HEK293 (cell line): Measurements from ENCODE around the gene PHKG2.

Source experiments
- BCL11A ChIP-seq: fragments of 450-650 bp; formaldehyde crosslinking; IDR thresholded peaks from 2 replicates; pipeline ENCODE4 v1.5.1; 2016; ENCODE audit warnings: low read depth, missing biosample characterization, missing genetic modification characterization
- KLF1 ChIP-seq: fragments of 450-650 bp; formaldehyde crosslinking; IDR thresholded peaks from 2 replicates; pipeline ENCODE4 v1.5.1; 2016; ENCODE audit warnings: missing biosample characterization, missing genetic modification characterization
- KLF16 ChIP-seq: fragments of 450-650 bp; formaldehyde crosslinking; IDR thresholded peaks from 2 replicates; pipeline ENCODE4 v1.5.1; 2017; ENCODE audit warnings: missing biosample characterization, missing genetic modification characterization
- KLF9 ChIP-seq: fragments of 450-650 bp; formaldehyde crosslinking; IDR thresholded peaks from 2 replicates; pipeline ENCODE4 v1.5.1; 2016; ENCODE audit warnings: missing biosample characterization, missing genetic modification characterization, low read depth
- OVOL3 ChIP-seq: fragments of 450-650 bp; formaldehyde crosslinking; IDR thresholded peaks from 2 replicates; pipeline ENCODE4 v1.5.1; 2016; ENCODE audit warnings: missing biosample characterization, missing genetic modification characterization
- RBAK ChIP-seq: fragments of 450-650 bp; formaldehyde crosslinking; IDR thresholded peaks from 2 replicates; pipeline ENCODE4 v1.5.1; 2016; ENCODE audit warnings: missing biosample characterization, missing genetic modification characterization
- SCRT1 ChIP-seq: fragments of 450-650 bp; formaldehyde crosslinking; IDR thresholded peaks from 2 replicates; pipeline ENCODE4 v1.5.1; 2016; ENCODE audit warnings: missing biosample characterization, missing genetic modification characterization, borderline replicate concordance
- SP7 ChIP-seq: fragments of 450-650 bp; formaldehyde crosslinking; IDR thresholded peaks from 2 replicates; pipeline ENCODE4 v1.5.1; 2016; ENCODE audit warnings: missing biosample characterization, missing genetic modification characterization
- TRIM28 ChIP-seq: IDR thresholded peaks from 2 replicates; pipeline ENCODE4 v1.6.1; 2011; ENCODE audit warnings: low read length, control low read depth, borderline replicate concordance
- YY2 ChIP-seq: fragments of 450-650 bp; formaldehyde crosslinking; IDR thresholded peaks from 2 replicates; pipeline ENCODE4 v1.5.1; 2016; ENCODE audit warnings: missing biosample characterization, missing genetic modification characterization
- ZBTB8A ChIP-seq: fragments of 450-650 bp; formaldehyde crosslinking; IDR thresholded peaks from 2 replicates; pipeline ENCODE4 v1.5.1; 2016; ENCODE audit warnings: missing biosample characterization, missing genetic modification characterization
- ZNF2 ChIP-seq: fragments of 450-650 bp; formaldehyde crosslinking; IDR thresholded peaks from 2 replicates; pipeline ENCODE4 v1.5.1; 2016; ENCODE audit warnings: missing biosample characterization, missing genetic modification characterization
- ZNF214 ChIP-seq: fragments of 450-650 bp; formaldehyde crosslinking; IDR thresholded peaks from 2 replicates; pipeline ENCODE4 v1.5.1; 2017; ENCODE audit warnings: missing biosample characterization, mild to moderate bottlenecking, missing genetic modification characterization, borderline replicate concordance
- ZNF248 ChIP-seq: fragments of 450-650 bp; formaldehyde crosslinking; IDR thresholded peaks from 2 replicates; pipeline ENCODE4 v1.5.1; 2017; ENCODE audit warnings: missing biosample characterization, missing genetic modification characterization
- ZNF280C ChIP-seq: fragments of 450-650 bp; formaldehyde crosslinking; IDR thresholded peaks from 2 replicates; pipeline ENCODE4 v1.5.1; 2016; ENCODE audit warnings: missing biosample characterization, missing genetic modification characterization
- ZNF292 ChIP-seq: fragments of 450-650 bp; formaldehyde crosslinking; IDR thresholded peaks from 2 replicates; pipeline ENCODE4 v1.5.1; 2016; ENCODE audit warnings: low read depth, missing biosample characterization, missing genetic modification characterization, borderline replicate concordance
- ZNF354C ChIP-seq: fragments of 450-650 bp; formaldehyde crosslinking; IDR thresholded peaks from 2 replicates; pipeline ENCODE4 v1.5.1; 2016; ENCODE audit warnings: missing biosample characterization, missing genetic modification characterization, low read depth, borderline replicate concordance
- ZNF514 ChIP-seq: fragments of 450-650 bp; formaldehyde crosslinking; IDR thresholded peaks from 2 replicates; pipeline ENCODE4 v1.5.1; 2016; ENCODE audit warnings: missing biosample characterization, missing genetic modification characterization
- ZNF585B ChIP-seq: fragments of 450-650 bp; formaldehyde crosslinking; IDR thresholded peaks from 2 replicates; pipeline ENCODE4 v1.5.1; 2016; ENCODE audit warnings: missing biosample characterization, missing genetic modification characterization
- ZNF621 ChIP-seq: fragments of 450-650 bp; formaldehyde crosslinking; IDR thresholded peaks from 2 replicates; pipeline ENCODE4 v1.5.1; 2017; ENCODE audit warnings: missing biosample characterization, missing genetic modification characterization
- ZNF664 ChIP-seq: fragments of 450-650 bp; formaldehyde crosslinking; IDR thresholded peaks from 2 replicates; pipeline ENCODE4 v1.5.1; 2016; ENCODE audit warnings: missing biosample characterization, missing genetic modification characterization
- ZNF707 ChIP-seq: fragments of 450-650 bp; formaldehyde crosslinking; IDR thresholded peaks from 2 replicates; pipeline ENCODE4 v1.5.1; 2016; ENCODE audit warnings: missing biosample characterization, missing genetic modification characterization
- ZNF747 ChIP-seq: fragments of 450-650 bp; formaldehyde crosslinking; IDR thresholded peaks from 2 replicates; pipeline ENCODE4 v1.5.1; 2016; ENCODE audit warnings: missing biosample characterization, missing genetic modification characterization
- ZNF776 ChIP-seq: fragments of 450-650 bp; formaldehyde crosslinking; IDR thresholded peaks from 2 replicates; pipeline ENCODE4 v1.5.0; 2017; ENCODE audit warnings: missing biosample characterization, missing genetic modification characterization, borderline replicate concordance
- ZNF777 ChIP-seq: fragments of 450-650 bp; formaldehyde crosslinking; IDR thresholded peaks from 2 replicates; pipeline ENCODE4 v1.5.1; 2017; ENCODE audit warnings: missing biosample characterization, missing genetic modification characterization, borderline replicate concordance
- ZNF843 ChIP-seq: fragments of 450-650 bp; formaldehyde crosslinking; IDR thresholded peaks from 2 replicates; pipeline ENCODE4 v1.5.1; 2016; ENCODE audit warnings: missing biosample characterization, missing genetic modification characterization
- TF ChIP-seq, protein P1 (sequence below): fragments of 450-650 bp; formaldehyde crosslinking; IDR thresholded peaks from 2 replicates; pipeline ENCODE4 v1.5.1; 2016; ENCODE audit warnings: missing biosample characterization, missing genetic modification characterization
- TF ChIP-seq, protein P2 (sequence below): fragments of 450-650 bp; formaldehyde crosslinking; IDR thresholded peaks from 2 replicates; pipeline ENCODE4 v1.5.1; 2016; ENCODE audit warnings: missing biosample characterization, missing genetic modification characterization
- TF ChIP-seq, protein P3 (sequence below): fragments of 450-650 bp; formaldehyde crosslinking; IDR thresholded peaks from 2 replicates; pipeline ENCODE4 v1.5.1; 2016; ENCODE audit warnings: missing biosample characterization, missing genetic modification characterization
- TF ChIP-seq, protein P4 (sequence below): fragments of 450-650 bp; formaldehyde crosslinking; IDR thresholded peaks from 2 replicates; pipeline ENCODE4 v1.5.0; 2017; ENCODE audit warnings: missing biosample characterization, missing genetic modification characterization, borderline replicate concordance
- TF ChIP-seq, protein P5 (sequence below): fragments of 450-650 bp; formaldehyde crosslinking; IDR thresholded peaks from 2 replicates; pipeline ENCODE4 v1.5.1; 2016; ENCODE audit warnings: missing biosample characterization, missing genetic modification characterization

The PHKG2 gene

GRCh38 chr16:30761427-30761927 lies 13.3 kb downstream of the PHKG2 start (continued):
- TF ChIP-seq, protein P1, sequence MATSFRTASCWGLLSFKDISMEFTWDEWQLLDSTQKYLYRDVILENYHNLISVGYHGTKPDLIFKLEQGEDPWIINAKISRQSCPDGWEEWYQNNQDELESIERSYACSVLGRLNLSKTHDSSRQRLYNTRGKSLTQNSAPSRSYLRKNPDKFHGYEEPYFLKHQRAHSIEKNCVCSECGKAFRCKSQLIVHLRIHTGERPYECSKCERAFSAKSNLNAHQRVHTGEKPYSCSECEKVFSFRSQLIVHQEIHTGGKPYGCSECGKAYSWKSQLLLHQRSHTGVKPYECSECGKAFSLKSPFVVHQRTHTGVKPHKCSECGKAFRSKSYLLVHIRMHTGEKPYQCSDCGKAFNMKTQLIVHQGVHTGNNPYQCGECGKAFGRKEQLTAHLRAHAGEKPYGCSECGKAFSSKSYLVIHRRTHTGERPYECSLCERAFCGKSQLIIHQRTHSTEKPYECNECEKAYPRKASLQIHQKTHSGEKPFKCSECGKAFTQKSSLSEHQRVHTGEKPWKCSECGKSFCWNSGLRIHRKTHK: no peak
- TF ChIP-seq, protein P2, sequence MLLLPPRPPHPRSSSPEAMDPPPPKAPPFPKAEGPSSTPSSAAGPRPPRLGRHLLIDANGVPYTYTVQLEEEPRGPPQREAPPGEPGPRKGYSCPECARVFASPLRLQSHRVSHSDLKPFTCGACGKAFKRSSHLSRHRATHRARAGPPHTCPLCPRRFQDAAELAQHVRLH: peak; percentile 56; the same call in 1 of the 2 replicates
- TF ChIP-seq OVOL3: no peak
- peak; percentile 72; the same call in 1 of the 2 replicates for TF ChIP-seq ZNF2 (tag by site-specific recombination)
- no peak for TF ChIP-seq ZNF747 (tag by site-specific recombination)
- no peak for TF ChIP-seq ZNF514 (tag by site-specific recombination)
- TF ChIP-seq, protein P3, sequence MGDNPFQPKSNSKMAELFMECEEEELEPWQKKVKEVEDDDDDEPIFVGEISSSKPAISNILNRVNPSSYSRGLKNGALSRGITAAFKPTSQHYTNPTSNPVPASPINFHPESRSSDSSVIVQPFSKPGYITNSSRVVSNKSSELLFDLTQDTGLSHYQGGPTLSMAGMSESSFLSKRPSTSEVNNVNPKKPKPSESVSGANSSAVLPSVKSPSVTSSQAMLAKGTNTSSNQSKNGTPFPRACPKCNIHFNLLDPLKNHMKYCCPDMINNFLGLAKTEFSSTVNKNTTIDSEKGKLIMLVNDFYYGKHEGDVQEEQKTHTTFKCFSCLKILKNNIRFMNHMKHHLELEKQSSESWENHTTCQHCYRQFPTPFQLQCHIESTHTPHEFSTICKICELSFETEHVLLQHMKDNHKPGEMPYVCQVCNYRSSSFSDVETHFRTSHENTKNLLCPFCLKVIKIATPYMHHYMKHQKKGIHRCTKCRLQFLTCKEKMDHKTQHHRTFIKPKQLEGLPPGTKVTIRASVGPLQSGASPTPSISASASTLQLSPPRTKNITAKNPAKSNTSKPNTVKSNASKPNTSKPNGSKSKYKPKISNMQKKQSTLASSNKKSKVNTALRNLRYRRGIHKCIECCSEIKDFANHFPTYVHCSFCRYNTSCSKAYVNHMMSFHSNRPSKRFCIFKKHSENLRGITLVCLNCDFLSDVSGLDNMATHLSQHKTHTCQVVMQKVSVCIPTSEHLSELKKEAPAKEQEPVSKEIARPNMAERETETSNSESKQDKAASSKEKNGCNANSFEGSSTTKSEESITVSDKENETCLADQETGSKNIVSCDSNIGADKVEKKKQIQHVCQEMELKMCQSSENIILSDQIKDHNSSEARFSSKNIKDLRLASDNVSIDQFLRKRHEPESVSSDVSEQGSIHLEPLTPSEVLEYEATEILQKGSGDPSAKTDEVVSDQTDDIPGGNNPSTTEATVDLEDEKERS (tag by site-specific recombination): no peak
- TF ChIP-seq ZNF585B (tag by site-specific recombination): no peak
- no peak for TF ChIP-seq RBAK (tag by site-specific recombination)
- TF ChIP-seq SCRT1 (tag by site-specific recombination): no peak
- TF ChIP-seq ZNF777 (tag by site-specific recombination): peak; percentile 76; the same call in 1 of the 2 replicates
- no peak; the same call in 1 of the 2 replicates for TF ChIP-seq ZBTB8A (tag by site-specific recombination)
- peak; percentile 53; the same call in 1 of the 2 replicates for TF ChIP-seq ZNF843 (tag by site-specific recombination)
- TF ChIP-seq, protein P4, sequence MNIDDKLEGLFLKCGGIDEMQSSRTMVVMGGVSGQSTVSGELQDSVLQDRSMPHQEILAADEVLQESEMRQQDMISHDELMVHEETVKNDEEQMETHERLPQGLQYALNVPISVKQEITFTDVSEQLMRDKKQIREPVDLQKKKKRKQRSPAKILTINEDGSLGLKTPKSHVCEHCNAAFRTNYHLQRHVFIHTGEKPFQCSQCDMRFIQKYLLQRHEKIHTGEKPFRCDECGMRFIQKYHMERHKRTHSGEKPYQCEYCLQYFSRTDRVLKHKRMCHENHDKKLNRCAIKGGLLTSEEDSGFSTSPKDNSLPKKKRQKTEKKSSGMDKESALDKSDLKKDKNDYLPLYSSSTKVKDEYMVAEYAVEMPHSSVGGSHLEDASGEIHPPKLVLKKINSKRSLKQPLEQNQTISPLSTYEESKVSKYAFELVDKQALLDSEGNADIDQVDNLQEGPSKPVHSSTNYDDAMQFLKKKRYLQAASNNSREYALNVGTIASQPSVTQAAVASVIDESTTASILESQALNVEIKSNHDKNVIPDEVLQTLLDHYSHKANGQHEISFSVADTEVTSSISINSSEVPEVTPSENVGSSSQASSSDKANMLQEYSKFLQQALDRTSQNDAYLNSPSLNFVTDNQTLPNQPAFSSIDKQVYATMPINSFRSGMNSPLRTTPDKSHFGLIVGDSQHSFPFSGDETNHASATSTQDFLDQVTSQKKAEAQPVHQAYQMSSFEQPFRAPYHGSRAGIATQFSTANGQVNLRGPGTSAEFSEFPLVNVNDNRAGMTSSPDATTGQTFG (tag by site-specific recombination): no peak
- TF ChIP-seq KLF1 (tag by site-specific recombination): peak; percentile 25; the same call in 1 of the 2 replicates
- TF ChIP-seq ZNF214 (tag by site-specific recombination): no peak
- no peak for TF ChIP-seq ZNF776 (tag by site-specific recombination)
- peak; percentile 95 for TF ChIP-seq KLF16
- no peak for TF ChIP-seq ZNF664 (tag by site-specific recombination)
- no peak for TF ChIP-seq ZNF292
- TF ChIP-seq ZNF248: no peak
- peak; percentile 50; the same call in 1 of the 2 replicates for TF ChIP-seq YY2 (tag by site-specific recombination)
- peak; percentile 85; the same call in 1 of the 2 replicates for TF ChIP-seq KLF9 (tag by site-specific recombination)
- TF ChIP-seq ZNF707 (tag by site-specific recombination): no peak
- no peak for TF ChIP-seq ZNF621 (tag by site-specific recombination)
- TF ChIP-seq ZNF354C (tag by site-specific recombination): no peak
- TF ChIP-seq BCL11A: no peak
- no peak for TF ChIP-seq TRIM28
- no peak for TF ChIP-seq ZNF280C (tag by site-specific recombination)
- TF ChIP-seq SP7: peak; percentile 78; the same call in 1 of the 2 replicates
- TF ChIP-seq, protein P5, sequence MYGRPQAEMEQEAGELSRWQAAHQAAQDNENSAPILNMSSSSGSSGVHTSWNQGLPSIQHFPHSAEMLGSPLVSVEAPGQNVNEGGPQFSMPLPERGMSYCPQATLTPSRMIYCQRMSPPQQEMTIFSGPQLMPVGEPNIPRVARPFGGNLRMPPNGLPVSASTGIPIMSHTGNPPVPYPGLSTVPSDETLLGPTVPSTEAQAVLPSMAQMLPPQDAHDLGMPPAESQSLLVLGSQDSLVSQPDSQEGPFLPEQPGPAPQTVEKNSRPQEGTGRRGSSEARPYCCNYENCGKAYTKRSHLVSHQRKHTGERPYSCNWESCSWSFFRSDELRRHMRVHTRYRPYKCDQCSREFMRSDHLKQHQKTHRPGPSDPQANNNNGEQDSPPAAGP (tag by site-specific recombination): peak; percentile 84
